Neural progenitor cell (in vitro differentiated cells): ENCODE measurements around the gene ADAT2.

Experiments used
- EZH2 ChIP-seq: fragments of 200-600 bp; sonication (generic); IDR thresholded peaks from 2 replicates; pipeline ENCODE4 v1.6.1; 2017; ENCODE audit warnings: antibody characterized with exemption, mild to moderate bottlenecking, moderate library complexity
- EZH2phosphoT487 ChIP-seq: fragments of 200-600 bp; sonication (generic); IDR thresholded peaks from 2 replicates; pipeline ENCODE4 v1.6.1; 2017; ENCODE audit warnings: antibody characterized with exemption
- TF ChIP-seq, protein P1 (sequence below): fragments of 200-600 bp; sonication (generic); IDR thresholded peaks from 2 replicates; pipeline ENCODE4 v1.5.1; 2017; ENCODE audit warnings: antibody characterized with exemption, mild to moderate bottlenecking

DNA sequence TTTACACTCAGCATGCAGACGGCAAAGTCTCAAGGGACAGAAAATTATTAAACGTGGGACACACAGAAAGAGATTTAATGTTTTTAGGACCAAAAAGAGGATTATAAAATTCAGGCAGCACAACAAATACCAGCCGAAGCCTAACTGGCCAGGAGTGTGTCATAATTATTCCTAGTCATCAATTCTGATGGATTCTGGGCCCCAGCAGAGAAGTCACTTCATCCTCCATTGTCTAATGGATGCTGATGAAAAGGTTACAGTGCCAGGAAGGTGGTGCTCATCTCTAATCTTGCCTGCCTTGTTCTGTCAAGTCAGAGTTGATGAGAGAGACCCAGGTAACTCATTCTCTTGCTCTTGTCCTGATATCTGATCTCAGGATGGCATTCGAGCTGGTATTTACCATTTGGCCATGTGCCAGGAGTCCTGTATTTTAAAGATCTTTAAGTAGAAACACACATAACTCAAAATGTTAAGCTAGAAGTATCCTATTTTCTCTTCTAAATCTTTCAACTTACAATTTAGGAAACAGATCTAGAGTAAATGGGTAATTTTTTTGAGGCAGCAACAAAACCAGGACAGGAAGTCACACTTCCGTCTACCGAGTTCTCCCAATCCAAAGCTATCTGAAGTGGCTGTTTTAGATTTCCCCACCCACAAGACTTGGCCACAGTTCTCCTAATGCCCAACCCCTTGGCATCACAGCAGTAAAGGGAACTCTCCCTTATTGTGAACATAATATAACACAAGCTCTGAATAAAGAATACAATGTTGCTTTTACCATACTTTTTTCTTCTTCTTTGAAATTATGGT, 50.0 kb downstream of the ADAT2 start:
- TF ChIP-seq EZH2 (no peak), EZH2phosphoT487 (no peak)
- TF ChIP-seq, protein P1, sequence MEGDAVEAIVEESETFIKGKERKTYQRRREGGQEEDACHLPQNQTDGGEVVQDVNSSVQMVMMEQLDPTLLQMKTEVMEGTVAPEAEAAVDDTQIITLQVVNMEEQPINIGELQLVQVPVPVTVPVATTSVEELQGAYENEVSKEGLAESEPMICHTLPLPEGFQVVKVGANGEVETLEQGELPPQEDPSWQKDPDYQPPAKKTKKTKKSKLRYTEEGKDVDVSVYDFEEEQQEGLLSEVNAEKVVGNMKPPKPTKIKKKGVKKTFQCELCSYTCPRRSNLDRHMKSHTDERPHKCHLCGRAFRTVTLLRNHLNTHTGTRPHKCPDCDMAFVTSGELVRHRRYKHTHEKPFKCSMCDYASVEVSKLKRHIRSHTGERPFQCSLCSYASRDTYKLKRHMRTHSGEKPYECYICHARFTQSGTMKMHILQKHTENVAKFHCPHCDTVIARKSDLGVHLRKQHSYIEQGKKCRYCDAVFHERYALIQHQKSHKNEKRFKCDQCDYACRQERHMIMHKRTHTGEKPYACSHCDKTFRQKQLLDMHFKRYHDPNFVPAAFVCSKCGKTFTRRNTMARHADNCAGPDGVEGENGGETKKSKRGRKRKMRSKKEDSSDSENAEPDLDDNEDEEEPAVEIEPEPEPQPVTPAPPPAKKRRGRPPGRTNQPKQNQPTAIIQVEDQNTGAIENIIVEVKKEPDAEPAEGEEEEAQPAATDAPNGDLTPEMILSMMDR, result no peak
